Glomerular visceral epithelial cell (primary cell): Measurements from ENCODE around the gene PADI6.
"Not testable (repeated sequence)": the region's sequence is repeated elsewhere in the genome, so short reads cannot be mapped to it uniquely, and the experiment has no call there.

ENCODE experiments used
- DNase-seq: peaks from one replicate; pipeline ENCODE4 v3.0.0-alpha.2; 2016; ENCODE audit errors: extremely low spot score

Gene PADI6

GRCh38 chr1:17404034-17404684 is 32.2 kb downstream of the PADI6 start:
- DNase-seq = no peak

DNA sequence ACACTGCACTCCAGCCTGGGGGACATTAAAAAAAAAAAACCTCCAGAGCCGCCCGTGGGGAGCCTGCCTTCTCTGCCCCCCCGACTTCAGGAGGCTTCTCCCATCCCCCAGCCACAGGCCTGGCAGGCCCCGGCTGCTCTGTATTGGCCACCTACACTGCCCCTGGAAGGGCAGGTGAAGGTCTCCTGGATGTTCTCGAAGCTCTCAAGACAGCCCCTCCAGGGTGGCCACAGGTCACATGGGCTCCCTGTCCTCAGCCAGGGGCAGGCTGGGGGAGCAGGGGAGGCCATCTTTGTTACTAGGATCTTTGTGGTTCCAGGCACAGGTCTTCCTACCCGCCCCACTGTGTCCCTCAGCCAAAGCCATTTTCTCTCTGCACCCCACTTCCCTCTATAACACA is 32.8 kb downstream of the PADI6 start:
- DNase-seq = no peak

- DNase-seq = peak; percentile 69
Observed at GRCh38 chr1:17405898-17406759, 34.1 kb downstream of the PADI6 start.

DNA sequence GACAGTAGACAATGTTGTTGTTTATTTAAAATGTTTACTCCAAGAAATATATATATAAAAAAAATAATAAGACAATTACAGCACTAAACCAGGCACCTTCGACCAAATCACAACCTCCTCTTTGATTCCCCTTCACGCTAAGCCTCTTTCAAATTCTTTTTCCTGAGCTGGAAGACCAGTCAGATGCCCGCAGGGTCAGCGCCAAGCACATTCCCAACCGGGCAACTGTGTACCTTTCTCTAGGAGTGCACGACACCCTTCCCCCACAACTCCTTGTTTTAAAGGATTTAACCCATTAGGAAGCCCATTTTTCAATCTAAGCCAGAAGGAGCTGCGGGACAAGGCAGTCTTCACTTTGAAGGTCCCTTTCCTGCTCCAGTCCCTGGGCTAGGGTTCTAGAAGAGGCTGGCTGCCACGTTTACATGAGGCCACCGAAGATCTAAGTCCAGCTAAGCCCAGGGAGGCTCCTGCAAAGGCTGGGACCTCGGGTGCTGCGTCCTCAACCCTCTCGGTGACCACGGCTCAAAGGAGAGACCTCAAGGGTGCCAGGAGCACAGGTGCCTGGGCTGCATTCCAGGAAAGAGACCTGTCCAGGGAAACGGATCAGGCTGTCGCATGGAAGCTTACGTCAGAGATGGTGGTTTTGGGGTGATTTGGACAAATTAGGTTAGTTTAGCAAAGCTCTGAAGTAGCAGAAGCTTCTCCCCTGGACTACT is 34.9 kb downstream of the PADI6 start:
- not testable (repeated sequence) for DNase-seq

DNA sequence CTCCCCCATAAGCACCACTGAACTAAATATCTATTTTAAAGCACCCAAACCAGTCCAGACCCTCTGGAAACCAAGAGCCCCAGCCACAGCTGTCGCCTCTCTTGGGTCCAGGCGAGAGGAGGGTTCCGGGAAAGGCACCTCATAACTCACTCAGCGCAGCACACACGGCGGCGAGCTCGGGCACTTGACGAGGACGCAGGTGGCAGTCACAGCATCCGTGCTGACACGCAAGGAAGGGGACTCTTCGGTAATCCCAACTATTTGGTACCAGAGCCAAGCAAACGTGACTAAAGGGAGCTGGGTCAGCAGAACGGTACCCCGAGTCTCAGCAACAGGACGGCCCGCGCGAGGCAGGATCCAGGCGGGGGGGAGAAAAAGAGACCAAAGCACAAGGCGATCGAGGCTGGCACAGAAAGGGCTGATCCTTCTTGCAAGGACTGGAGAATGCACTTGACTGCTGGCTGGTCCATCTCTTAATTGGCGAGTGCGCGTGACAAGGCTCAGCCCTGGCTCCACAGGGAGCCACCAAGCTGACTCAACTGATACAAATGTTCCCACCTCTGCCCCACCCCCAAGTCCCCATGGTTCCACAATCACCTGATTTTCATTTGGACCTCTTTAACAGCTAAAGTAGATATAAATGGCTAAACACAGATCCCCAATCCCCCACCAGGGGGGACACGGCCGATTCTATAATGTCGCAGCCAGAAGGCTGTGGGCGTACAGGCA is 36.0 kb downstream of the PADI6 start:
- DNase-seq = not testable (repeated sequence)

GRCh38 chr1:17409391-17409811 is 37.4 kb downstream of the PADI6 start:
- no peak for DNase-seq

GRCh38 chr1:17412093-17412870 is 40.3 kb downstream of the PADI6 start:
- no peak for DNase-seq

- DNase-seq = no peak
Observed at GRCh38 chr1:17414022-17414421, 42.0 kb downstream of the PADI6 start.

DNA sequence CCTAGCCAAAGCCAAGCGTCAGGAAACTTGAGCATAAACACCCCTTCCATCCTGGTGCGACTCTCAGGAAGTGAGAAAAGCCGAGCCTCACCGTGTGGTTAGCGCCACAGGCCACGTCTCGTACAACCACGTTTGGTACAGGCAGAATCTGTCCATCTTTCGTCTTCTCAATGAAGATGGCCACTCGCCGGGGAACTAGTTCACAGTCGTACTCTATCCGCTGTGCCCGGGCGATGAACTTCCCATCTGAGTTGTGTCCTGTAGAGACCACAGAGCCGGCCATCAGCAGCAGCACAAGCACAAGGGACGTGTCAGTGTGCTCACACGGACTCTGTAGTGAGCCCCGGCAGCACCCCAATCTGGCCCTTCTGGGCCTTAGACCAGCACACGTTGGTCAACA is 44.4 kb downstream of the PADI6 start:
- DNase-seq = no peak

- peak; percentile 37 for DNase-seq
Observed at GRCh38 chr1:17419626-17420328, 47.8 kb downstream of the PADI6 start.

DNA sequence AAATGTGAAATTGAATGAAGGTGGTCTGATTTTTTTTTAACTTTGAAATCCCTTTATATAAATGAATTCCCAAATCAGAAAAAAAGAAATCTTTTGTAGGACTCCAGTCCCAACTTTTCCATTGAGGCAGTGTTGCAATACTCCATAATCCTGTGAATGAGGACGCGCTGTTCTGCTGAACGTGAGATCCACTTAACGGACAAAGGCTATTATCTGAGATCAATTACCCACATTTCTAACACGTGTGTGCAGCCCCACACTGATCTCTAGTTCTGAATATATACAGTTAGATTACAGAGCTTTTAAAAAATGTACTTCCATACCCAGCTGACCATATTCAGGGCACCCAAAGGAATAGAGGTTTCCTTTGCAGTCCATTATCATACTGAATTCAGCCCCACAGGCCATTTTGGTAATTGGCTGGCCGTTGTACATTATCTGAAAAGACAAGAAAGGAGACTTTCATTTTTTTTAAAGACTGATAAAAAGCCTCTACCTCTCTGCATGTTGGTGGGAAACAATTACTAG is 48.5 kb downstream of the PADI6 start:
- no peak for DNase-seq

GRCh38 chr1:17422461-17422860 is 50.5 kb downstream of the PADI6 start:
- no peak for DNase-seq

- DNase-seq = no peak
Observed at GRCh38 chr1:17423781-17424245, 51.8 kb downstream of the PADI6 start.

- no peak for DNase-seq
Observed at GRCh38 chr1:17425806-17426600, 54.0 kb downstream of the PADI6 start.

GRCh38 chr1:17427696-17428660 is 56.0 kb downstream of the PADI6 start:
- DNase-seq = no peak

DNA sequence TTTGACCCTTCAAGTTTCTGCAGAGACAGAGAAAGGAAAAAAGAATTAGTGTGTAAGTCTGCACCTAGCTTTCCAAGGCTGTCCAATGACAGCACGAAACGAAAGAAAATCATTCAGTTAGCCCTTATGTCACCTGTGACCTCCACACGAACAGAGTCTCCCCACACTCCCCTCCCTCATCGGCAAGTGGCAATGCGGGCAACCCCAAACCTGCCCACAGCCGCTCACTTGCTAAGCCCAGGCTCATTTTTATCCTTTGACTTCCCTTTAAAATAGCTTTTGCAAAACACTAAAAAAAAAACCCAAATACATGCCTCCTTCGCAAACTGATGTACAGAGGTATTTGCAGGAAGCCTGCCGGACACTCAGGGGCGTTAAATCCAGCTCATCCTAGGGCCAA is 57.2 kb downstream of the PADI6 start:
- DNase-seq = no peak

GRCh38 chr1:17432412-17432811 is 60.4 kb downstream of the PADI6 start:
- DNase-seq = no peak

- DNase-seq = no peak
Observed at GRCh38 chr1:17433261-17433660, 61.3 kb downstream of the PADI6 start.
